Activated T-cell treated with anti-CD3 and anti-CD28 coated beads, Interleukin-2, amount 50 U/mL, for 24 hours (primary cell): Measurements from ENCODE around the gene WIF1.
A peak's percentile ranks its signal among the peaks of the same experiment; 100 is the strongest.

Experiments used
- DNase-seq: peaks from one replicate; pipeline ENCODE4 v3.0.0-alpha.2; 2020
- H3K27ac Mint-ChIP-seq: 2 replicates; pipeline ENCODE4 v1.8.0; 2020; ENCODE audit warnings: mild to moderate bottlenecking, mixed read lengths
- H3K27me3 Mint-ChIP-seq: 2 replicates; pipeline ENCODE4 v1.8.0; 2020; ENCODE audit warnings: mixed read lengths
- H3K36me3 Mint-ChIP-seq: 2 replicates; pipeline ENCODE4 v1.8.0; 2020; ENCODE audit warnings: low read depth, mixed read lengths
- H3K4me1 Mint-ChIP-seq: 2 replicates; pipeline ENCODE4 v1.8.0; 2020; ENCODE audit warnings: low read depth, mixed read lengths
- H3K4me3 Mint-ChIP-seq: 2 replicates; pipeline ENCODE4 v1.8.0; 2020; ENCODE audit warnings: mild to moderate bottlenecking, moderate library complexity, mixed read lengths
- H3K9me3 Mint-ChIP-seq: 2 replicates; pipeline ENCODE4 v1.8.0; 2020; ENCODE audit warnings: mixed read lengths

WIF1 gene, protein sequence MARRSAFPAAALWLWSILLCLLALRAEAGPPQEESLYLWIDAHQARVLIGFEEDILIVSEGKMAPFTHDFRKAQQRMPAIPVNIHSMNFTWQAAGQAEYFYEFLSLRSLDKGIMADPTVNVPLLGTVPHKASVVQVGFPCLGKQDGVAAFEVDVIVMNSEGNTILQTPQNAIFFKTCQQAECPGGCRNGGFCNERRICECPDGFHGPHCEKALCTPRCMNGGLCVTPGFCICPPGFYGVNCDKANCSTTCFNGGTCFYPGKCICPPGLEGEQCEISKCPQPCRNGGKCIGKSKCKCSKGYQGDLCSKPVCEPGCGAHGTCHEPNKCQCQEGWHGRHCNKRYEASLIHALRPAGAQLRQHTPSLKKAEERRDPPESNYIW

GRCh38 chr12:65121049-65121955 is at the start of gene WIF1:
TSS of gene WIF1 (minus strand) at chr12:65121305. CDS start at chr12:65121191, 114 bp downstream.
- peaks cover 7% of the 10 kb centered on the region for H3K4me1 Mint-ChIP-seq
- H3K4me3 Mint-ChIP-seq: peak within 1 kb of the TSS; percentile 43
- H3K36me3 Mint-ChIP-seq: no peaks in the 10 kb centered on the region
- DNase-seq: peak; percentile 53
- no peaks in the 10 kb centered on the region for H3K9me3 Mint-ChIP-seq
- no peak within 1 kb of the TSS for H3K27ac Mint-ChIP-seq
- peaks cover 57% of the 10 kb centered on the region for H3K27me3 Mint-ChIP-seq

DNA sequence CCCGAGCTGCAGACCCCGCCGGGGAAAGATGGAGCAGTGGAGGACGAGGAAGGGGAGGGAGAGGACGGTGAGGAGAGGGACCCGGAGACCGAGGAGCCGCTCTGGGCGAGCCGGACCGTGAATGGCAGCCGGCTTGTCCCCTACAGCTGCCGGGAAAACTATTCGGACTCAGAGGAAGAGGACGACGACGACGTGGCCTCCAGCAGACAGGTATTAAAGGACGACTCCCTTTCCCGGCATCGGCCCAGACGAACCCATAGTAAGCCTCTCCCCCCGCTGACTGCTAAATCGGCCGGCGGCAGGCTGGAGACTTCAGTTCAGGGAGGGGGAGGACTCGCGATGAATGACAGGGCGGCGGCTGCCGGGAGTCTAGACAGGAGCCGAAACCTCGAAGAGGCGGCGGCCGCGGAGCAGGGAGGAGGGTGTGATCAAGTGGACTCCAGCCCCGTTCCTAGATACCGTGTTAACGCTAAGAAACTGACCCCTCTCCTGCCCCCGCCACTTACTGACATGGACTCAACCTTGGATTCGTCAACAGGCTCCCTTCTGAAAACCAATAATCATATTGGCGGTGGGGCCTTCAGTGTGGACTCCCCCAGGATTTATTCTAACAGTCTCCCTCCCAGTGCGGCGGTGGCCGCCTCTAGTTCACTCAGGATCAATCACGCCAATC is 49.2 kb upstream of the WIF1 start:
- Mint-ChIP-seq H3K27ac (peak overlapping the region; percentile 91), H3K4me3 (peak overlapping the region; percentile 97), H3K4me1 (peaks cover 34% of the 10 kb centered on the region), H3K36me3 (peaks cover 41% of the 10 kb centered on the region), H3K27me3 (no peaks in the 10 kb centered on the region), H3K9me3 (no peaks in the 10 kb centered on the region)
- DNase-seq: peak; percentile 73

- peak; percentile 93 for DNase-seq
- Mint-ChIP-seq H3K9me3 (no peaks in the 10 kb centered on the region), H3K4me3 (peak within 1 kb of the TSS; percentile 97), H3K36me3 (peaks cover 41% of the 10 kb centered on the region), H3K4me1 (peaks cover 34% of the 10 kb centered on the region), H3K27me3 (no peaks in the 10 kb centered on the region), H3K27ac (peak within 1 kb of the TSS; percentile 99)
These were observed 48.5 kb upstream of the WIF1 start, which contains the start of gene LEMD3 for GRCh38 chr12:65169320-65170208. TSS of gene LEMD3 (plus strand) at chr12:65169583. CDS start at chr12:65169597, 14 bp downstream.

DNA sequence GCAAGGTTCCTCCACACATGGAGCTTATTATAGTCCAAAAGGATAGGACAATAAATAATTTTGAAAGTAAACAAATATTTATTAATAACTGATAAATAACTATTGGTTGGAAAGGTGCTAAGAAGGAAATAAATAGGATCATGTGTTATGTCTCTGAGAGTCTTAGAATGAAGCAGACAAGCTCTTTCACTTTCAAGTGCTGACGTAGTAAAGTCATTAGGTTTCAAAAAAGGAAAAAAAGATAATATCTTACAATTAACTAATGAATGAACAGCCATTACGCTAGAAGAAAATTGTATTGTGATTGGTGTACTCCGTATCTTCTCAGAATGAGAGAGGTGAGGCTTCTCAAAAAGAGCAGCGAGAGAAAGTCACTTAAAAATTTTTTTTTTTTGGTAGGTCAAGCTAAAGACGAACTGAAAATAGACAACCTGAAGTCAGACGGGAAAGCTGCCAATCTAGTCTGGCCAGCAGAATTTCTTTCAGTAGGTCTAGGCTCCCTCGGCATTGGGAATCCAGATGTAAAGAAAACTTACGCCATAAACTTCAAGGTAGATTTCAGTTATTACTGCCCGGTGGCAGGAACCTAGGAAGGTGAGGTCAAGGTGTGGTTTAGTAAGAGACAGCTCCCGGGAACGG is 47.7 kb upstream of the WIF1 start:
- Mint-ChIP-seq H3K4me1 (peaks cover 33% of the 10 kb centered on the region), H3K9me3 (no peaks in the 10 kb centered on the region), H3K27ac (peak overlapping the region; percentile 99), H3K36me3 (peaks cover 41% of the 10 kb centered on the region), H3K27me3 (no peaks in the 10 kb centered on the region), H3K4me3 (peak overlapping the region; percentile 97)
- no peak for DNase-seq

- Mint-ChIP-seq H3K27ac (no peak overlapping the region), H3K9me3 (no peaks in the 10 kb centered on the region), H3K4me1 (peaks cover 11% of the 10 kb centered on the region), H3K27me3 (peaks cover 24% of the 10 kb centered on the region), H3K36me3 (peaks cover 8% of the 10 kb centered on the region), H3K4me3 (no peak overlapping the region)
- DNase-seq: no peak
These were observed 43.7 kb upstream of the WIF1 start for GRCh38 chr12:65164774-65165173.

DNA sequence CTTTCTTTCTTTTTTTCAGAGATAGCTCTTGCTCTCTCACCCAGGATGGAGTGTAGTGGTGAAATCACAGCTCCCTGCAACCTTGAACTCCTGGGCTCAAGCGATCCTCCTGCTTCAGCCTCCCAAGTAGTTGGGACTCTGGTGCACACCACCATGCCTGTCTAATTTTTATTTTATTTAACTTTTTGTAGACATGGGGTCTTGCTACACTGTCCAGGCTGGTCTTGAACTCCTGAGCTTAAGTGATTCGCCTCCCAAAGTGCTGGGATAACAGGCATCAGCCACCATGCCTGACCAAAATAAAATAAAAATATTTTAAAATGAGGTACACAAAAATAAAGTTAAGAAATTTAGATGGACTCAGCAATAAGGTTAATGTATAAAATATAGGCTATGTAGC is 43.1 kb upstream of the WIF1 start:
- H3K27ac Mint-ChIP-seq: no peak overlapping the region

DNA sequence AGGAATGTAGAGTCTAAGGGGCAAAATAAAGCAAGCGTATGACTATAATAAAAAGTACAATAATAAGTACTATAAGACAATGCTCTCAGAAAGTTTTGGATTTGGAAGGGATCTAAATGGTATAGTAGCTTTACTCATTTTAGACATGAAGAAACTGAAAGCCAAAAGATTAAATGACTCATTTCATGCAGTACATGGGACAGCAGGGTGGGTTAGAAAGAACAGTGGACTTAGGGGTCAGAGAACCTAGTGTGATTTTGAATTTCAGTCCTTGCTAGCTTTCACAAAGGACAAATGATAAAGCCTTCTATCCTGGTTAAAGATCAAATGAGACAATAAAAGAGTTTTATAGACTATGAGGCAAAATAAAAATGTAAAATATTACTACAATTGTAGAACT is 41.5 kb upstream of the WIF1 start:
- no peak overlapping the region for H3K4me3 Mint-ChIP-seq
- no peak overlapping the region for H3K27ac Mint-ChIP-seq
- H3K4me1 Mint-ChIP-seq: peaks cover 2% of the 10 kb centered on the region
- H3K36me3 Mint-ChIP-seq: no peaks in the 10 kb centered on the region
- no peak for DNase-seq
- H3K27me3 Mint-ChIP-seq: peaks cover 27% of the 10 kb centered on the region
- no peaks in the 10 kb centered on the region for H3K9me3 Mint-ChIP-seq

More for the DNA sequence above, 43.1 kb upstream of the WIF1 start:
- no peak for DNase-seq
- Mint-ChIP-seq H3K27me3 (peaks cover 27% of the 10 kb centered on the region), H3K4me3 (no peak overlapping the region), H3K9me3 (no peaks in the 10 kb centered on the region), H3K4me1 (peaks cover 10% of the 10 kb centered on the region), H3K36me3 (peaks cover 4% of the 10 kb centered on the region)

GRCh38 chr12:65157091-65157490 is 36.0 kb upstream of the WIF1 start:
- Mint-ChIP-seq H3K4me3 (peak overlapping the region; percentile 3), H3K4me1 (peaks cover 18% of the 10 kb centered on the region)

GRCh38 chr12:65156366-65156841 is 35.3 kb upstream of the WIF1 start:
- Mint-ChIP-seq H3K4me3 (peak overlapping the region; percentile 3), H3K9me3 (no peaks in the 10 kb centered on the region), H3K4me1 (peaks cover 20% of the 10 kb centered on the region), H3K36me3 (no peaks in the 10 kb centered on the region), H3K27me3 (peaks cover 17% of the 10 kb centered on the region), H3K27ac (peak overlapping the region; percentile 81)
- no peak for DNase-seq

More at GRCh38 chr12:65157091-65157490, 36.0 kb upstream of the WIF1 start:
- no peaks in the 10 kb centered on the region for H3K9me3 Mint-ChIP-seq
- H3K27me3 Mint-ChIP-seq: peaks cover 21% of the 10 kb centered on the region
- DNase-seq: no peak
- peak overlapping the region; percentile 81 for H3K27ac Mint-ChIP-seq
- H3K36me3 Mint-ChIP-seq: no peaks in the 10 kb centered on the region

DNA sequence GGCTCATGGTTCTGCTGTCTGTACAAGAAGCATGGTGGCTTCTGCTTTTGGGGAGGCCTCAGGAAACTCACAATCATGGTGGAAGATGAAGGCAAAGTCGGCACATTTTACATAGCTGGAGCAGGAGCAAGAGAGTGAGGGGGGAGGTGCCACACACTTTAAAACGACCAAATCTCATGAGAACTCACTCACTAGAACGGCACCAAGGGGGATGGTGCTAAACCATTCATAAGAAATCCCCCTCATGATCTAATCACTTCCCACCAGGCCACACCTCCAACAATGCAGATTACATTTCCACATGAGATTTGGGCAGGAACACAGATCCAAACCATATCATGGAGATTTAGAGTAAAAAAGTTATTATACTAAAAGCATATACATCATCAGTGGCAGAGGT is 34.7 kb upstream of the WIF1 start:
- Mint-ChIP-seq H3K9me3 (no peaks in the 10 kb centered on the region), H3K36me3 (no peaks in the 10 kb centered on the region), H3K27me3 (peaks cover 13% of the 10 kb centered on the region), H3K4me1 (peaks cover 20% of the 10 kb centered on the region), H3K27ac (peak overlapping the region; percentile 81), H3K4me3 (peak overlapping the region; percentile 3)
- no peak for DNase-seq

DNA sequence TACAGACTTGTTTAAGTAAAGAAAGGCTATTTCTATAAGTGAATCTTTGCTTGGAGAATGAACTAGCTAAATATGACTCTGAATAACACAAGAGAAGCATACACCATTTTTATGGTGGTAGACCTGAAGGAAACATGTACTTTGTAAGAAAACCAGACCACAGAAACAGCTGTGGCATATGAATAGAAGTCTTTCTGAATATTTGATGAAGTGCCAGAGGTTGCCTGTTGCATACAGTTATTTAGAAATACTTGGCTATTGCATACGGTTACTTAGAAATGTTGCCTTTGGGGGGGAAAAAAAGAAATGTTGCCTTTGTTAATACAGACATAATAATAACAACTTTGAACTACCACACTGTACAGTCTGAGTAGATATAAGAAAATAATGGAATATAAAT is 31.5 kb upstream of the WIF1 start:
- Mint-ChIP-seq H3K27me3 (peaks cover 11% of the 10 kb centered on the region), H3K4me3 (no peak overlapping the region), H3K4me1 (peaks cover 20% of the 10 kb centered on the region), H3K36me3 (no peaks in the 10 kb centered on the region), H3K9me3 (no peaks in the 10 kb centered on the region), H3K27ac (no peak overlapping the region)
- no peak for DNase-seq

GRCh38 chr12:65152012-65152411 is 30.9 kb upstream of the WIF1 start:
- H3K36me3 Mint-ChIP-seq: no peaks in the 10 kb centered on the region
- peaks cover 11% of the 10 kb centered on the region for H3K27me3 Mint-ChIP-seq
- H3K27ac Mint-ChIP-seq: no peak overlapping the region
- H3K9me3 Mint-ChIP-seq: no peaks in the 10 kb centered on the region
- H3K4me1 Mint-ChIP-seq: peaks cover 18% of the 10 kb centered on the region
- DNase-seq: no peak
- H3K4me3 Mint-ChIP-seq: no peak overlapping the region

- H3K27ac Mint-ChIP-seq: no peak overlapping the region
- H3K36me3 Mint-ChIP-seq: no peaks in the 10 kb centered on the region
- H3K4me1 Mint-ChIP-seq: peaks cover 2% of the 10 kb centered on the region
- H3K4me3 Mint-ChIP-seq: no peak overlapping the region
- H3K9me3 Mint-ChIP-seq: no peaks in the 10 kb centered on the region
- DNase-seq: no peak
- peaks cover 37% of the 10 kb centered on the region for H3K27me3 Mint-ChIP-seq
These were observed 26.3 kb upstream of the WIF1 start for GRCh38 chr12:65147312-65147905.
